Measurements from ENCODE around the gene TBRG1.

DNA sequence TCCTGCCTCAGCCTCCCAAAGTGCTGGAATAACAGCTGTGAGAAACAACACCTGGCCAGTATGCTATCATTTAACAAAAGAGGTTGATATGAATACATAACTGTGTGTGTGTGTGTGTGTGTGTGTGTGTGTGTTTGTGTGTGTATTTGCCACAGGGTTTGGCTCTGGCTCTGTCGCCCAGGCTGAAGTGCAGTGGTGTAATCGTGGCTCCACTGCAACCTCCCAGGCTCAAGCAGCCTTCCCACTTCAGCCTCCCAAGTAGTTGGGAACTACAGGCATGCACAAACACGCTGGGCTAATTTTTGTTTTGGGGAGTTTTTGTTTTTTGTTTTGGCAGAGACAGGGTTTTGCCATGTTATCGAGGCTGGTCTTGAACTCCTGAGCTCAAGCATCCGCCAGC is 55.8 kb downstream of the TBRG1 start:
- TF ChIP-seq, protein P1, sequence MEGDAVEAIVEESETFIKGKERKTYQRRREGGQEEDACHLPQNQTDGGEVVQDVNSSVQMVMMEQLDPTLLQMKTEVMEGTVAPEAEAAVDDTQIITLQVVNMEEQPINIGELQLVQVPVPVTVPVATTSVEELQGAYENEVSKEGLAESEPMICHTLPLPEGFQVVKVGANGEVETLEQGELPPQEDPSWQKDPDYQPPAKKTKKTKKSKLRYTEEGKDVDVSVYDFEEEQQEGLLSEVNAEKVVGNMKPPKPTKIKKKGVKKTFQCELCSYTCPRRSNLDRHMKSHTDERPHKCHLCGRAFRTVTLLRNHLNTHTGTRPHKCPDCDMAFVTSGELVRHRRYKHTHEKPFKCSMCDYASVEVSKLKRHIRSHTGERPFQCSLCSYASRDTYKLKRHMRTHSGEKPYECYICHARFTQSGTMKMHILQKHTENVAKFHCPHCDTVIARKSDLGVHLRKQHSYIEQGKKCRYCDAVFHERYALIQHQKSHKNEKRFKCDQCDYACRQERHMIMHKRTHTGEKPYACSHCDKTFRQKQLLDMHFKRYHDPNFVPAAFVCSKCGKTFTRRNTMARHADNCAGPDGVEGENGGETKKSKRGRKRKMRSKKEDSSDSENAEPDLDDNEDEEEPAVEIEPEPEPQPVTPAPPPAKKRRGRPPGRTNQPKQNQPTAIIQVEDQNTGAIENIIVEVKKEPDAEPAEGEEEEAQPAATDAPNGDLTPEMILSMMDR (IDR thresholded peaks at IDR 0.05; ENCODE audit: low read depth, low read length, missing input control) = no peak
- TF ChIP-seq NR2F2 (IDR thresholded peaks at IDR 0.05) = no peak
- TF ChIP-seq RXRA (IDR thresholded peaks at IDR 0.05) = no peak
- TF ChIP-seq, protein P2, sequence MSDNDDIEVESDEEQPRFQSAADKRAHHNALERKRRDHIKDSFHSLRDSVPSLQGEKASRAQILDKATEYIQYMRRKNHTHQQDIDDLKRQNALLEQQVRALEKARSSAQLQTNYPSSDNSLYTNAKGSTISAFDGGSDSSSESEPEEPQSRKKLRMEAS (IDR thresholded peaks at IDR 0.05) = no peak
- TF ChIP-seq JUND (IDR thresholded peaks at IDR 0.05) = no peak
- TF ChIP-seq TAF1 (conservative IDR thresholded peaks at IDR 0.05) = no peak
- TF ChIP-seq, protein P3, sequence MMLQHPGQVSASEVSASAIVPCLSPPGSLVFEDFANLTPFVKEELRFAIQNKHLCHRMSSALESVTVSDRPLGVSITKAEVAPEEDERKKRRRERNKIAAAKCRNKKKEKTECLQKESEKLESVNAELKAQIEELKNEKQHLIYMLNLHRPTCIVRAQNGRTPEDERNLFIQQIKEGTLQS (IDR thresholded peaks at IDR 0.05) = no peak
- TF ChIP-seq, protein P4, sequence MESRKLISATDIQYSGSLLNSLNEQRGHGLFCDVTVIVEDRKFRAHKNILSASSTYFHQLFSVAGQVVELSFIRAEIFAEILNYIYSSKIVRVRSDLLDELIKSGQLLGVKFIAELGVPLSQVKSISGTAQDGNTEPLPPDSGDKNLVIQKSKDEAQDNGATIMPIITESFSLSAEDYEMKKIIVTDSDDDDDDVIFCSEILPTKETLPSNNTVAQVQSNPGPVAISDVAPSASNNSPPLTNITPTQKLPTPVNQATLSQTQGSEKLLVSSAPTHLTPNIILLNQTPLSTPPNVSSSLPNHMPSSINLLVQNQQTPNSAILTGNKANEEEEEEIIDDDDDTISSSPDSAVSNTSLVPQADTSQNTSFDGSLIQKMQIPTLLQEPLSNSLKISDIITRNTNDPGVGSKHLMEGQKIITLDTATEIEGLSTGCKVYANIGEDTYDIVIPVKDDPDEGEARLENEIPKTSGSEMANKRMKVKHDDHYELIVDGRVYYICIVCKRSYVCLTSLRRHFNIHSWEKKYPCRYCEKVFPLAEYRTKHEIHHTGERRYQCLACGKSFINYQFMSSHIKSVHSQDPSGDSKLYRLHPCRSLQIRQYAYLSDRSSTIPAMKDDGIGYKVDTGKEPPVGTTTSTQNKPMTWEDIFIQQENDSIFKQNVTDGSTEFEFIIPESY (IDR thresholded peaks at IDR 0.05) = no peak
- no peak for TF ChIP-seq YY1 (IDR thresholded peaks at IDR 0.05)
- TF ChIP-seq, protein P5, sequence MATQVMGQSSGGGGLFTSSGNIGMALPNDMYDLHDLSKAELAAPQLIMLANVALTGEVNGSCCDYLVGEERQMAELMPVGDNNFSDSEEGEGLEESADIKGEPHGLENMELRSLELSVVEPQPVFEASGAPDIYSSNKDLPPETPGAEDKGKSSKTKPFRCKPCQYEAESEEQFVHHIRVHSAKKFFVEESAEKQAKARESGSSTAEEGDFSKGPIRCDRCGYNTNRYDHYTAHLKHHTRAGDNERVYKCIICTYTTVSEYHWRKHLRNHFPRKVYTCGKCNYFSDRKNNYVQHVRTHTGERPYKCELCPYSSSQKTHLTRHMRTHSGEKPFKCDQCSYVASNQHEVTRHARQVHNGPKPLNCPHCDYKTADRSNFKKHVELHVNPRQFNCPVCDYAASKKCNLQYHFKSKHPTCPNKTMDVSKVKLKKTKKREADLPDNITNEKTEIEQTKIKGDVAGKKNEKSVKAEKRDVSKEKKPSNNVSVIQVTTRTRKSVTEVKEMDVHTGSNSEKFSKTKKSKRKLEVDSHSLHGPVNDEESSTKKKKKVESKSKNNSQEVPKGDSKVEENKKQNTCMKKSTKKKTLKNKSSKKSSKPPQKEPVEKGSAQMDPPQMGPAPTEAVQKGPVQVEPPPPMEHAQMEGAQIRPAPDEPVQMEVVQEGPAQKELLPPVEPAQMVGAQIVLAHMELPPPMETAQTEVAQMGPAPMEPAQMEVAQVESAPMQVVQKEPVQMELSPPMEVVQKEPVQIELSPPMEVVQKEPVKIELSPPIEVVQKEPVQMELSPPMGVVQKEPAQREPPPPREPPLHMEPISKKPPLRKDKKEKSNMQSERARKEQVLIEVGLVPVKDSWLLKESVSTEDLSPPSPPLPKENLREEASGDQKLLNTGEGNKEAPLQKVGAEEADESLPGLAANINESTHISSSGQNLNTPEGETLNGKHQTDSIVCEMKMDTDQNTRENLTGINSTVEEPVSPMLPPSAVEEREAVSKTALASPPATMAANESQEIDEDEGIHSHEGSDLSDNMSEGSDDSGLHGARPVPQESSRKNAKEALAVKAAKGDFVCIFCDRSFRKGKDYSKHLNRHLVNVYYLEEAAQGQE (IDR thresholded peaks at IDR 0.05) = no peak
- TF ChIP-seq RAD21 (IDR thresholded peaks at IDR 0.05) = no peak
- TF ChIP-seq SP1 (IDR thresholded peaks at IDR 0.05) = no peak
- no peak for TF ChIP-seq GABPA (IDR thresholded peaks at IDR 0.05 in 1 of 2, conservative IDR thresholded peaks at IDR 0.05 in 1 of 2)
- no peak for TF ChIP-seq EGR1 (IDR thresholded peaks at IDR 0.05; ENCODE audit: low read depth in 2 of 2)
